K562 (cell line): ENCODE results near the gene C20orf173.

Experiments used
- CTCF ChIP-seq, 3 experiments: IDR thresholded peaks in 2 of 3; conservative IDR thresholded peaks in 1 of 3; 2 replicates each; pipeline ENCODE4 v1.5.1; 2011 to 2012; ENCODE audit warnings: low read length in 3 of 3, mild to moderate bottlenecking in 3 of 3, control low read depth in 2 of 3, improper control_type of control experiment in 1 of 3, inconsistent platforms in 1 of 3, low read depth in 1 of 3, mixed read lengths in 1 of 3, moderate library complexity in 1 of 3; ENCODE audit not compliant: insufficient read depth in 2 of 3
- GTF2F1 ChIP-seq: IDR thresholded peaks from 2 replicates; pipeline ENCODE4 v1.6.1; 2011; ENCODE audit warnings: low read depth, low read length, improper control_type of control experiment
- KDM5B ChIP-seq: fragments of 200-600 bp; sonication (generic); IDR thresholded peaks from 2 replicates; pipeline ENCODE4 v1.6.1; 2012; ENCODE audit warnings: low read depth, mild to moderate bottlenecking, moderate library complexity, low read length, control low read depth, inconsistent platforms; ENCODE audit not compliant: insufficient replicate concordance
- LEF1 ChIP-seq: fragments of 450-650 bp; IDR thresholded peaks from 2 replicates; pipeline ENCODE4 v1.6.1; 2016; ENCODE audit warnings: mild to moderate bottlenecking
- POU5F1 ChIP-seq: fragments of 150-350 bp; IDR thresholded peaks from 2 replicates; pipeline ENCODE4 v1.6.1; 2014; ENCODE audit warnings: borderline replicate concordance, low read length, low read depth, mild to moderate bottlenecking; ENCODE audit not compliant: partially characterized antibody
- ZNF512 ChIP-seq: IDR thresholded peaks from 2 replicates; pipeline ENCODE4 v1.6.1; 2016; ENCODE audit warnings: missing genetic modification characterization, missing compliant biosample characterization

GRCh38 chr20:35561268-35561667, 31.8 kb upstream of the C20orf173 start:
- no peak for TF ChIP-seq LEF1
- peak; percentile 42 to 56 (median 55) for TF ChIP-seq CTCF (IDR thresholded peaks at IDR 0.05 in 2 of 3, conservative IDR thresholded peaks at IDR 0.05 in 1 of 3; ENCODE audit: insufficient read depth in 2 of 3, low read depth in 1 of 3, low read length in 3 of 3)
- TF ChIP-seq GTF2F1, result no peak
- TF ChIP-seq KDM5B, result no peak
- TF ChIP-seq POU5F1, result no peak
- no peak for TF ChIP-seq ZNF512
